PC-9 (cell line): Measurements from ENCODE around the gene FANCI. TPM values are rescaled to one million over a fixed set of nuclear protein-coding genes. Genes with fewer than 3 reads are reported as not detected.
"Not testable (repeated sequence)": the region's sequence is repeated elsewhere in the genome, so short reads cannot be mapped to it uniquely, and the experiment has no call there.

Experiments
- BruUV-seq: library from RNA; stranded (reverse); fragments of 400-500 nt; replicated peaks from 2 replicates; lab custom pipeline; 2021; lab: Mats Ljungman, UMichigan
- CTCF ChIA-PET: fragments of 300-600 bp; sonication (Branson Sonifier 250); formaldehyde crosslinking; loops from one replicate; lab custom pipeline; 2022; ENCODE audit warnings: antibody characterized with exemption; lab: Charles Lee
- POLR2A ChIA-PET: fragments of 300-600 bp; sonication (Branson Sonifier 250); formaldehyde crosslinking; loops from one replicate; lab custom pipeline; 2022; ENCODE audit warnings: antibody characterized with exemption; ENCODE audit not compliant: unreplicated experiment; lab: Charles Lee
- DNase-seq, 2 experiments: peaks; one replicate each; pipeline versions ENCODE4 v3.0.0 to v3.0.0-alpha.2; 2015 to 2022; ENCODE audit warnings: mixed read lengths in 1 of 2
- H2AFZ ChIP-seq: fragments of 200-600 bp; sonication (generic); 2 replicates; pipeline ENCODE4 v1.8.1; 2017; ENCODE audit warnings: antibody characterized with exemption
- H3F3A ChIP-seq: fragments of 200-600 bp; sonication (generic); 2 replicates; pipeline ENCODE4 v1.8.1; 2017; ENCODE audit warnings: antibody characterized with exemption, mild to moderate bottlenecking, low read depth; ENCODE audit not compliant: insufficient read depth
- H3K27ac ChIP-seq: fragments of 200-600 bp; sonication (generic); 2 replicates; pipeline ENCODE4 v1.6.1; 2016; ENCODE audit warnings: mixed run types
- H3K27me3 ChIP-seq: fragments of 200-600 bp; sonication (generic); 2 replicates; pipeline ENCODE4 v1.6.1; 2016; ENCODE audit warnings: low read depth, mixed run types; ENCODE audit not compliant: insufficient read depth
- H3K36me3 ChIP-seq: fragments of 200-600 bp; sonication (generic); 2 replicates; pipeline ENCODE4 v1.6.1; 2016; ENCODE audit warnings: low read depth, mixed run types
- H3K4me1 ChIP-seq: fragments of 200-600 bp; sonication (generic); replicated peaks from 2 replicates; pipeline ENCODE4 v1.6.1; 2016; ENCODE audit warnings: mixed run types; ENCODE audit not compliant: insufficient read depth
- H3K4me2 ChIP-seq: fragments of 200-600 bp; sonication (generic); 2 replicates; pipeline ENCODE4 v1.6.1; 2017; ENCODE audit warnings: mixed run types
- H3K4me3 ChIP-seq: fragments of 200-600 bp; sonication (generic); 2 replicates; pipeline ENCODE4 v1.6.1; 2016; ENCODE audit warnings: mixed run types
- H3K79me2 ChIP-seq: fragments of 200-600 bp; sonication (generic); 2 replicates; pipeline ENCODE4 v1.6.1; 2017; ENCODE audit warnings: low read depth, mixed run types
- H3K9me2 ChIP-seq: fragments of 200-600 bp; sonication (generic); 2 replicates; pipeline ENCODE4 v1.8.1; 2017; ENCODE audit warnings: mild to moderate bottlenecking; ENCODE audit not compliant: insufficient read depth
- H3K9me3 ChIP-seq: fragments of 200-600 bp; sonication (generic); 2 replicates; pipeline ENCODE4 v1.8.1; 2016; ENCODE audit warnings: low read depth; ENCODE audit not compliant: insufficient read depth
- H4K20me1 ChIP-seq: fragments of 200-600 bp; sonication (generic); 2 replicates; pipeline ENCODE4 v1.8.1; 2017; ENCODE audit not compliant: insufficient read depth
- CTCF ChIP-seq: fragments of 200-600 bp; sonication (generic); conservative IDR thresholded peaks from 2 replicates; pipeline ENCODE4 v1.6.1; 2017; ENCODE audit warnings: mixed run types, antibody characterized with exemption, mild to moderate bottlenecking, moderate library complexity
- EZH2 ChIP-seq: fragments of 200-600 bp; sonication (generic); IDR thresholded peaks from 2 replicates; pipeline ENCODE4 v1.8.0; 2017; ENCODE audit warnings: antibody characterized with exemption, low read depth
- intact Hi-C: fragments of 100-400 bp; cut with micrococcal nuclease; formaldehyde crosslinking; loops from one replicate; pipeline ENCODE4 v1.10.0; 2022; ENCODE audit not compliant: unreplicated experiment
- total RNA-seq: library from RNA; stranded (reverse); gene quantifications from 2 replicates; pipeline ENCODE4 v1.2.3, GENCODE V29; 2021

FANCI gene
- total RNA-seq, 1 experiment from 2014 or later = 126 TPM

- BruUV-seq = no TSS peak
- H4K20me1 ChIP-seq = no peaks in the 10 kb centered on the region
- intact Hi-C loops = no loop called here
- CTCF ChIA-PET = no interaction called here
- H3K4me1 ChIP-seq = no peaks in the 10 kb centered on the region
- DNase-seq = no peak
- no peak overlapping the region for H3K4me3 ChIP-seq
- POLR2A ChIA-PET = no interaction called here
- H3K9me2 ChIP-seq = no peaks in the 10 kb centered on the region; the same call in 1 of the 2 replicates
- no peaks in the 10 kb centered on the region for H3F3A ChIP-seq
- TF ChIP-seq EZH2 = no peak
- no peak for TF ChIP-seq CTCF
- H3K79me2 ChIP-seq = no peaks in the 10 kb centered on the region
- H3K4me2 ChIP-seq = no peak overlapping the region
- no peaks in the 10 kb centered on the region for H3K9me3 ChIP-seq
- no peaks in the 10 kb centered on the region for H3K36me3 ChIP-seq
- no peaks in the 10 kb centered on the region for H3K27me3 ChIP-seq
- no peak overlapping the region for H3K27ac ChIP-seq
- H2AFZ ChIP-seq = no peak overlapping the region
Measured at GRCh38 chr15:89227425-89227824, 16.4 kb upstream of the FANCI start.

- H4K20me1 ChIP-seq = no peaks in the 10 kb centered on the region
- H3K27me3 ChIP-seq = 0 out of 2 replicates have a peak, but pooled peaks cover 5% of the 10 kb centered on the region
- H3K9me2 ChIP-seq = no peaks in the 10 kb centered on the region; the same call in 1 of the 2 replicates
- no peaks in the 10 kb centered on the region for H3K36me3 ChIP-seq
- H3F3A ChIP-seq = no peaks in the 10 kb centered on the region
- DNase-seq = no peak
- no TSS peak for BruUV-seq
- POLR2A ChIA-PET = no interaction called here
- no peak overlapping the region for H3K4me2 ChIP-seq
- CTCF ChIA-PET = no interaction called here
- H3K79me2 ChIP-seq = no peaks in the 10 kb centered on the region
- no peak overlapping the region for H2AFZ ChIP-seq
- no peaks in the 10 kb centered on the region for H3K9me3 ChIP-seq
- intact Hi-C loops = no loop called here
- H3K27ac ChIP-seq = no peak overlapping the region
- H3K4me1 ChIP-seq = no peaks in the 10 kb centered on the region
- no peak for TF ChIP-seq EZH2
- TF ChIP-seq CTCF = no peak
- no peak overlapping the region for H3K4me3 ChIP-seq
Measured at GRCh38 chr15:89230277-89230676, 13.5 kb upstream of the FANCI start.

GRCh38 chr15:89231832-89232231 lies 11.9 kb upstream of the FANCI start:
- no peak for DNase-seq
- H3K27me3 ChIP-seq = 0 out of 2 replicates have a peak, but pooled peaks cover 5% of the 10 kb centered on the region
- POLR2A ChIA-PET = no interaction called here
- no peak overlapping the region for H2AFZ ChIP-seq
- no peaks in the 10 kb centered on the region for H3K79me2 ChIP-seq
- TF ChIP-seq CTCF = no peak
- TF ChIP-seq EZH2 = no peak
- H3K4me3 ChIP-seq = no peak overlapping the region
- H3K36me3 ChIP-seq = no peaks in the 10 kb centered on the region
- no peaks in the 10 kb centered on the region for H4K20me1 ChIP-seq
- no peak overlapping the region for H3K4me2 ChIP-seq
- no peaks in the 10 kb centered on the region for H3K9me2 ChIP-seq
- H3F3A ChIP-seq = no peaks in the 10 kb centered on the region
- no TSS peak for BruUV-seq
- H3K4me1 ChIP-seq = no peaks in the 10 kb centered on the region
- no peaks in the 10 kb centered on the region for H3K9me3 ChIP-seq
- no peak overlapping the region for H3K27ac ChIP-seq
- CTCF ChIA-PET = no interaction called here
- intact Hi-C loops = no loop called here

GRCh38 chr15:89239883-89240810 lies 3.6 kb upstream of the FANCI start:
- H3K9me3 ChIP-seq, DNase-seq, H2AFZ ChIP-seq, BruUV-seq, H3K4me1 ChIP-seq, POLR2A ChIA-PET, H3F3A ChIP-seq, H3K9me2 ChIP-seq, H3K36me3 ChIP-seq, H3K27ac ChIP-seq, H3K27me3 ChIP-seq, CTCF ChIA-PET, H4K20me1 ChIP-seq, H3K4me2 ChIP-seq, H3K4me3 ChIP-seq: not testable (repeated sequence)
- intact Hi-C loops = loop anchor here (5.0 kb wide), 2 partner anchors 33 to 583 kb away; no protein-coding TSS in a partner anchor
- peaks cover 11% of the 10 kb centered on the region for H3K79me2 ChIP-seq
